HG02759 (cell line): ENCODE results near the gene KLHL26.

Source experiments
- ATAC-seq: cut with Tn5 transposase; IDR thresholded peaks from one replicate; pipeline ENCODE4 v1.9.1; 2021; ENCODE audit warnings: mild to moderate bottlenecking, moderate library complexity; ENCODE audit not compliant: unreplicated experiment

The KLHL26 gene

DNA sequence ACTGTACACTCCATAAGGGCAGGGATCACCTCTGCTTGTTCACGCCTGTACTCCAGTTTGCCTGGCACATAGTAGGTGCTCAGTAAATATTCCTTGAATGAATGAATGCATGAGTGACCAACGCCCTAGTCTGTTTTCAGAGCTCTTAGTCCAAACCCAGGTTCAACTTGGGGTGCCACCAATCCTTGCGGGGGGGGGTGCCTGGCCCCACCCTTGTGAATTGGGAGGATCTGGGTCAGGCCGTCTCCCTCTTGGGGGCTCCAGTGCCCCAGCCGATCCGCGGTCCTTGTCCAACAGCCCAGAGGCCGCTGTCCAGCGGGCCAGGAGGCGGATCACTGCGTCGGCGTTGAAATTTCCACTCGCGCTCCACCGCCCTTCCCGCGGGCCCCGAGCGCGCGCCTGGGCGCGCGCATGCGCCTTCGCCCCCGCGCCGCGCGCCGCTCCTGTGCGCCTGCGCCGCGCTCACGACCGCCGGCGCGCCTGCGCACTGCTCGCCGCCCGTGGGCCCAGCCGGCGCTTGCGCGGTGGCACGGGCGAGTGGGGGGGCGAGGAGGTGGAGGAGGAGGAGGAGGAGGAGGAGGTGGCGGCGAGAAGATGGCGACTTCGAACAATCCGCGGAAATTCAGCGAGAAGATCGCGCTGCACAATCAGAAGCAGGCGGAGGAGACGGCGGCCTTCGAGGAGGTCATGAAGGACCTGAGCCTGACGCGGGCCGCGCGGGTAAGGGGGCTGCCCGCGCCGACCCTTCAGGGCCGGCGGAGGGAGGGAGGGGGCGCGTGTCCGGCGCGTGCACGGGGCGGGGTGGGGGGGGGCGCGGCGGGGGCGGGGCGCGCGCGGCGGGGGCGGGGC lies 46.5 kb downstream of the KLHL26 start, which contains the start of gene CRTC1:
Gene CRTC1 (plus strand): TSS at position 572 of the 849 bp plus-strand sequence. CDS start 23 bp downstream, at position 595.
- ATAC-seq, result peak; percentile 84

GRCh38 chr19:18683958-18684641 lies 47.3 kb downstream of the KLHL26 start:
- ATAC-seq, result no peak

DNA sequence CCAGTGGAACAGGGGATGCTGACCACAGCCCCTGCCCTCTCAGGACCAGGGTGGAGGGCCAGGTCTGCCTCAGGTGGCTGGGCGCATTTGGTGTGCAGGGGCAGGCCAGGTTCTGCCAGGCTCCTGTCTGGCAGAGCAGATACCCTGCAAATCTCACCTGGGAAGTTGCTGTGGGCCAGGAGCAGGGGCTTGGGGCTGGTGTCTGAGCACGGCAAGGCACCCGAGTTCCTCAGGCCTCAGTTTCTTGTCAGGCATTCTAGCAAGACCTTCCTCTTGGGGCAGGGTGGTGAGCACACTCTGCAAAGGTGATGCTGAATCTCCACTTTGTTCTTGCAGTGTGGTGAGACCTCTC lies 47.8 kb downstream of the KLHL26 start:
- ATAC-seq, result no peak

- no peak for ATAC-seq
Measured at GRCh38 chr19:18685597-18686190, 48.9 kb downstream of the KLHL26 start.

- no peak for ATAC-seq
Measured at GRCh38 chr19:18687740-18688465, 51.1 kb downstream of the KLHL26 start.

DNA sequence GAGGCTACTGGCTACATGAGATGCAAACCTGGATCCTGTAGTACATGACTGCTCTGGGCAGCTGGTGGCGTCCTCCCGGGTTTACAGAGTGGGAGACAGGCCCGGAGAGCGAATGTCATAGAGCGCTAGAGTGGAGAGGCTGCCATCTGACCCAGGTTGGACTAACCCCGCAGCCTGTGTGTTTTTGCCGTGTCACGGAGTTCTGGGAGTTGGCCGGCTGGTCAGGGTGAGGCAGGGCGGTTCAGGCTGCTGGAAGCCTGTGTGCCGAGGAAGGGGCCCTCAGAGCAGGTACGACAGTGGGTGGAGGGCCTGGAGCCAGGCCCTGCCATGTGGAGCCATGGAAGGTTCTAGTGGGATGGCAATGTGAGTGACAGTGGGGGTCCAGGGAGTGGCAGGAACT lies 59.2 kb downstream of the KLHL26 start:
- ATAC-seq, result no peak

DNA sequence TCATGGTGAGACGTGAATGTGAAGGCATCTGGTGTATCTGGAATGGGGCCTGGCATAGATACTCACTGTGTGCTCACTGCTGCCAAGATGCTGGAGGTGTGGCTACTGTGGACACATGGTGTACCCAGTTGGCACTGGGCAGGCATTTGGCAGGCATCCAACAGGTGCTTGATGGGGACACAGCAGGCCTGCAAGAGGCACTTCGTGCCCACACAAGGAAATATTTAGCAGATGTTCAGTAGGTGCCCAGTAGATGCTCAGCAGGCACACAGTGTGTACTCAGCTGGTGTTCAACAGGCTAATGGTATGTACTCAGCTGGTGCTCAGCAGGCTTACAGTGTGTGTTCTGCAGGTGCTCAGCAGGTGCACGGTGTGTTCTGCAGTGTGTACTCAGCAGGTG lies 60.9 kb downstream of the KLHL26 start:
- no peak for ATAC-seq

DNA sequence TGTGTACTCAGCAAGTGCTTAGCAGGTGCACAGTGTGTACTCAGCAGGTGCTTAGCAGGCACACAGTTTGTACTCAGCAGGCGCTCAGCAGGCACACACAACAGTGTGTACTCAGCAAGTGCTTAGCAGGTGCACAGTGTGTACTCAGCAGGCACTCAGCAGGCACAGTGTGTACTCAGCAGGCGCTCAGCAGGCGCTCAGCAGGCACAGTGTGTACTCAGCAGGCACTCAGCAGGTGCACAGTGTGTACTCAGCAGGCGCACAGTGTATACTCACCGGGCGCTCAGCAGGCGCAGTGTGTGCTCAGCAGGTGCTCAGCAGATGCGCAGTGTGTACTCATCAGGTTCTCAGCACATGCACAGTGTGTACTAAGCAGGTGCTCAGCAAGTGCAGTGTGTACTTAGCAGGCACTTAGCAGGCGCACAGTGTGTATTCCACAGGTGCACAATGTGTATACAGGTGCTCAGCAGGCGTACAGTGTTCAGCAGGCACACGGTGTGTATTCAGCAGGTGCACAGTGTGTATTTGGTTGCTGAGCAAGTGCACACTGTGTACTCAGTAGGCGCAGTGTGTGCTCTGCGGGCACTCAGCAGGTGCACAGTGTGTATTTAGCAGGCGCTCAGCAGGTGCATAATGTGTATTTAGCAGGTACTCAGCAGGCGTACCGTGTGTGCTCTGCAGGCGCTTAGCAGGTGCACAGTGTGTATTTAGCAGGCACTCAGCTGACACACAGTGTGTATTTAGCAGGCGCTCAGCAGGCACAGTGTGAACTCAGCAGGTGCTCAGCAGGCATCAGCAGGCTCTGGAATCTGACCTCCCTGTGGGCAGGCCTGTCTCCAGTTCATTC lies 61.7 kb downstream of the KLHL26 start:
- no peak for ATAC-seq

- no peak for ATAC-seq
Measured at GRCh38 chr19:18699403-18700054, 62.7 kb downstream of the KLHL26 start.

DNA sequence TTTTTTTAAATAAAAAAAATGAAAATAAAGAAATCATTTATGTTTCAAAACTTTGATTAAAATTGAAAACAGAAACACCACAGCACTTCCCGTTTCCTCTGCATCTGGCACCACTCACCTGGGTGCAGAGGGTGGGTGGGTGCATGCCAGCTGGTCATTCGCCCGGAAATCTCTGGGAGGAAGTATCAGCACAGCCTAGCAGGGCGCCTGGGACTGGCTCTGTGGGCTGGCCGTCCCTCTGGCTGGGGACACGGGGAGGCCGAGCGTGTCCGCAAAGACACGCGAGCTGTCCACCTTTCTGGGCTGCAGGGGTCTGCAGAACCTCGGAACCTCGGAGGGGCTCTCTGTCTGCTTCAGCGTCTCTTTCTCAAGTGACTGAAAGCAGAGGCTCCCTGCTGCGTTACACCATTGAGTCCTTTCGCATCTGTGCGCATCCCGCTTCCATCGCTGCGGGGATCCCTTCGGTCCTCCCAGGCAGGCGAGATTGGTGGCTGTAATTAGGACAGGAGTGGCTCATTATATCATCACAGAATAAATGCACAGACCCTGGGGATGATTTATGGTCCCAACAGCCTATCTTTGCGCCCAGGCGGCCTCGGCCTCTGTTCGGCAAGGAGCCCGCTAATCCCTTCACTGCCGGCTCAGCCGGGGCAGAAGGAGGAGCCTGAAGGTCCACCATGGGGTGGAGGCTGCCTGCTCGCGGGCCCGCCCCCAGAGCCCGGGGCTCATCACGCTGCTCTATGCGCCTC lies 63.8 kb downstream of the KLHL26 start:
- peak; percentile 70 for ATAC-seq

DNA sequence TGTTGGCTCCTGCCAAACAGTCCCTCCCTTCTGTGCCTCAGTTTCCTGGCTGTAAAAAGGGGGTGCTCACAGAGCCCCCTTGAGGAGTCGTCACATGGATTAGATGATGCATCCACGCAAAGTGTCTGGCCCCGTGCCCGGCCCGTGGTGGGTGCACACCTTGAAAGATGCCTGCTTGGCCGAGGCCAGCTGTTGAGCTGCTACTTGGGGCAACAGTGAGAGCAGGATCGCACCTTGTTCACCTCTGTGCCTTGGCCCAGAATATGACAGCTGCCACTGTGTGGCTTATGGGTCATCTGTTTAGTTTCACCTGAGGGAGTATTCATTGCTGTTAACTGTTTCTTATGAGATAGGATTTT lies 64.4 kb downstream of the KLHL26 start:
- peak; percentile 17 for ATAC-seq

DNA sequence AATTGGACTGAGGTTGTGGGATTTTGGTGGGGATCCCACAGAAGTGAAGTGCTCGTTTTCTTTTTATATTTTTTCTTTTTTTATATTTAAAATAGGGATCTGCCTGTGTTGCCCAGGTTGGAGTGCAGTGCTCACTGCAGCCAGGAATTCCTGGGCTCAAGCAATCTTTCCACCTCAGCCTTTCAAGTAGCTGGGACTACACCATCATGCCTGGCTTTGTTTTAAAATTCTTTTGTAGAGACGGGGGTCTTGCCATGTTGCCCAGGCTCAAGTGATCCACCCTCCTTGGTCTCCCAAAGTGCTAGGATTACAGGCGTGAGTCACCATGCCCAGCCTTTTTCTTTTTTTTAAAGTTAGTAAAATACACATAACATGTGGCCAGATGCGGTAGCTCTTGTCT lies 67.2 kb downstream of the KLHL26 start:
- no peak for ATAC-seq

DNA sequence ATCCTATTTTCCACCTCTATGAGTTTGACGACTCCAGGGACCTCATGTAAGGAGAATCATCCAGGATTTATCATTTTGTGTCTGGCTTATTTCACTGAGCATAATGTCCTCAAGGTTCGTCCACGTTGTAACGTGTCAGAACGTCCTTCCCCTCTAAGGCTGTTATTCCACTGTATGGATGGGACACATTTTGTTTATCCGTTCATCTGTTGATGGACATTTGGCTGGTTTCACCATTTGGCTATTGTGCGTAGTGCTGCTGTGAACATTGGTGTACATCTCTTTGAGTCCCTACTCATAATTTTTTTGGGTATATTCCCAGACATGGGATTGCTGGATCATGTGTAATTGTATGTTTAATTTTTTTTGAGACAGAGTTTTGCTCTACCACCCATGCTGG lies 68.1 kb downstream of the KLHL26 start:
- ATAC-seq, result no peak

GRCh38 chr19:18708452-18709231 lies 71.8 kb downstream of the KLHL26 start:
- ATAC-seq, result no peak

GRCh38 chr19:18709546-18709945 lies 72.7 kb downstream of the KLHL26 start:
- no peak for ATAC-seq

DNA sequence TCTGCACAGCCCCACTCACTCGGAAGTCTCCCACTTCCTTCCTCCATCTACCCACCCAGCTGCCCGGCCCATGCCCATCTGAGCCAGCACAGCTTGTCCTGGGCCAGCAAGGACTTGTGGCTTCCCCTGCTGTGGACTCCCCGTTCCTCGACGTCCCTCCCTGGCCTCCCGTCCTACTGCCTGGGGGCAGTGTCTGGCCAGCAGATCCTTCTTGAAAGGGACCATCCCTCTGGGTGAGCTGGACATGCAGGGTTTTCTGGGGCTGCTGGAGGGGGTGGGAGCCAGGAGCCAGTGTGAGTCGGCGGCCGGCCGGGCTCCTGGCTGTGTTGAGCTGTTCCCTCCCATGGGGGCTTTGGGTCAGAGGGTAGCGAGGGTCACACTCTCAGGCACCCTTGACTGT lies 73.4 kb downstream of the KLHL26 start:
- no peak for ATAC-seq

DNA sequence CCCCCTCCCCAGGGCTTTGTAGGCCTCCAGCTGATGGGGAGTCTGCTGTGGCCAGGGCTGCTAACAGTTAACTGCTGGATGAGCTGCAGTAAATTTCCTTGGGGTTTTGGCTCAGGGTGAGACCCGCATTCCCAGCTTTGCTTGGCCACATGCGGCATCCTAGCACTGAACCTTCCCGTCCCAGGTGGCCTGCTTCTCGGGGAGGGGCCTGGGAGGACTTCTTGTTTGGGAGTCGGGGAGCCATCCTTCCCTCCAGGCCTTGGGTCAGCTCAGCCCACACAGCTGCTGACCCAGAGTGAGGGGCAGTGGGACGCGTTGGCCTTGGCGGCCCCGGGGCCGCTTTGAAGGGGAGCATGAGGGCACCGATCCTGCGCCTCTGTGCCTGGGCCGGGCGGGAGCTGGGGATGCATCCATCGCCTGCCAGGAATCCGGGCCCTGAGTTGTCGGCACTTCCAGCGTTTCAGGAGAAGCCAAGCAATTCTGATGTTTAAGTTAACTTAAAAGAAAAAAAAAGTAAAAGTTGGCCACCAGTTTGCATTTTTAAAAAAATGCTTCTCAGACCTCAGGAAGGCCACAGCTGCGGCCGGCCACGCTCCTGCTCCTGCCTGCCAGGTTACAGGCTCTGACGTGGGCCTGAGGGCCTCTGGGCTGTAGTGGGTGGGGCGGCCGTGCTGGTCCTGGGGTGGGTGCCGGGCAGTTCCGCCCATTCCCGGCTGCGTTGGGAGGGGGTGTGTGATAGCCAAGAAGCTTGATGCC lies 74.3 kb downstream of the KLHL26 start:
- ATAC-seq, result no peak

GRCh38 chr19:18711893-18712292 lies 75.1 kb downstream of the KLHL26 start:
- ATAC-seq, result no peak
